G401 (cell line): ENCODE measurements around the gene GPR157. TPM values are rescaled to one million over a fixed set of nuclear protein-coding genes. Genes with fewer than 3 reads are reported as not detected.
"Not testable (repeated sequence)": the region's sequence is repeated elsewhere in the genome, so short reads cannot be mapped to it uniquely, and the experiment has no call there.

Experiments used
- DNase-seq: peaks from one replicate; pipeline ENCODE4 v3.0.0-alpha.2; 2015; ENCODE audit warnings: low spot score
- in situ Hi-C: cut with HindIII; loops from 2 replicates; pipeline ENCODE4 v1.10.0; 2016; ENCODE audit warnings: low sequenced_read_pairs, mixed read lengths
- total RNA-seq: library from RNA; depleted of rRNA; stranded (reverse); fragments of >200 nt; shearing (Covaris generic); gene quantifications from 2 replicates; pipeline ENCODE4 v1.2.3, GENCODE V29; 2014

Gene GPR157
- total RNA-seq, 1 experiment from 2014 or later = 6.9 TPM

GRCh38 chr1:9097947-9098705, 30.8 kb downstream of the GPR157 start:
- in situ Hi-C loops = no loop called here

GRCh38 chr1:9095818-9096217, 33.1 kb downstream of the GPR157 start:
- DNase-seq = no peak
- in situ Hi-C loops = no loop called here

More at GRCh38 chr1:9097947-9098705, 30.8 kb downstream of the GPR157 start:
- DNase-seq = no peak

- DNase-seq, in situ Hi-C loops: not testable (repeated sequence)
Observed at GRCh38 chr1:9093996-9094595, 34.8 kb downstream of the GPR157 start.

DNA sequence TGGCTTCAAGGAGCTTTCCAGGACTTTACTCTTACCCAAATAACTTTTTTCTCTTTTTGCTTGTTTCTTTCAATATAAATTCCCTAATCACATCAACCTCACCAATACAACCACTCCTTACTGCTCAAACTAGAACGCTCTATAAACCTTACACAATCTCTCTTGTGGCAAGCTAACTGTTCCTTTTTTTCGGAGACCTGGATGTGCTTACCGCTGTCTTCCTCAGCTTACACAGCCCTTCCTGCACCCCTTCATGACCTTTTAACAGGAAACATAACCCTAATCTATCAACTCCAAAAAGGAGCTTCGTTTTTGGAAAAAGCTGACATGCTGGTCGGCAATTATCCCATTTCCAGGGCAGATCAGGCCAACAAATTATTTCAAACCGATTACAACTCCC, 35.3 kb downstream of the GPR157 start:
- in situ Hi-C loops = no loop called here
- DNase-seq = no peak

- DNase-seq = no peak
- in situ Hi-C loops = no loop called here
Observed at GRCh38 chr1:9093091-9093490, 35.8 kb downstream of the GPR157 start.

DNA sequence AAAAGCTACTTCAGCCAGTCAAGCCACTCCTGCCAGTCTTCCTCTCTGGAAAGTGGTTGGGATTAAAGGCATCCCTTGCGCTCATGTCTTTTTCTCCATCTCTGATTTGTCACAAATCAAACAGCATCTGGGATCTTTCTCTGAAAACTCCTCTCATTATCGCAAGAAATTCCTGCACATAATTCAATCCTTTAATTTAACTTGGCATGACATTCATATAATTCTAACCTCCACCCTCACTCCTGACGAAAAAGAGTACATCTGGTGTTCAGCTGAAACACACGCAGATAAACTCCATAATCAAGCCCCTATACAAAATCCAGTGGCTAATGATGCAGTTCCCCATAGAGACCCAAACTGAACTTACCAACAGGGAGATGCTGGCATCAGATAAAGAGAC, 40.1 kb downstream of the GPR157 start:
- in situ Hi-C loops = no loop called here
- DNase-seq = no peak

- DNase-seq = no peak
- in situ Hi-C loops = no loop called here
Observed at GRCh38 chr1:9087411-9088125, 41.3 kb downstream of the GPR157 start.

- in situ Hi-C loops = no loop called here
- no peak for DNase-seq
Observed at GRCh38 chr1:9086796-9087195, 42.1 kb downstream of the GPR157 start.

GRCh38 chr1:9086045-9086444, 42.9 kb downstream of the GPR157 start:
- in situ Hi-C loops = no loop called here
- no peak for DNase-seq

DNA sequence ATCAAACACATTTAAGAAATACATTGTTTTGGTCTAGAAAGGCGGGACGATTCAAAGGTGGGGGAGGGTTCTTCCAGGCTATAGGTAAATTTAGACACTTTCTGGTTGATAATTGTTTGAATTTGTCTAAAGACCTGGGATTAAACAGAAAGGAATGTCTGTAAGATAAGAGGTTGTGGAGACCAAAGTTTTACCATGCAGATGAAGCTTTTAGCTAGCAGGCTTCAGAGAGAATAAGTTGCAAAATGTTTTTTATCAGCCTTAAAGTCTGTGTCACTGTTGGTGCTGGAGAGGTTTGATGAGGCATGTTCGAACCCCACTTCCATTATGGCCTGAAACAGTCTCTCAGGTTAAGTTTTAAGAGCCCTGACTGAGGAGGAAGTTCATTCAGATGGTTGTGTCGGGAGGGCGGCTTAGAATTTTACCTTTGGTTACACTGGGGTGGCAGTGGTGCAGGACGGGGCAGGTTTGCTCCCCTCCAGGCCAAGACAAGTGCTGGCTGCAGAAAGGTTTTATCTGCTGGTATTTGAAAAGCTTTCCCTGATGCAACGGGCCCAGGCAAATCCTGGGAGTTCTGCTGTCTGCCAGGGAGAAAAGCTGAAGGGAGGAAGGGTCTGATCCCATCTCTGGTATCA, 43.5 kb downstream of the GPR157 start:
- in situ Hi-C loops = no loop called here
- DNase-seq = no peak

- no peak for DNase-seq
- in situ Hi-C loops = no loop called here
Observed at GRCh38 chr1:9084906-9085305, 44.0 kb downstream of the GPR157 start.

DNA sequence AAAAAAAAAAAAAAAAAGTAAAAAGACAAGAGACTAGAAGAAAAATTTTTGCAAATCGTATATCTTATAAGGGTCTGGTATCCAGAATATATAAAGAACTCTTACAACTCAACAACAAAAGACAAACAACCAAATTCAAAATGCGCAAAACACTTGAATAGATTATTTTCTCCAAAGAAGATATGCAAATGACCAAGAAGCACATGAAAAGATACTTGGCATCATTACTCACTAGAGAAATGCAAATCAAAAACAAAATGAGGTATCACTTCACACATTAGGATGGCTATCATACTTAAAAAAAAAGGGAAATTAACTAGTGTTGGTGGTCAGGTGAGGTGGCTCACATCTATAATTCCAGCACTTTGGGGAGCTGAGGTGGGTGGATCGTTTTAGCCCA, 47.4 kb downstream of the GPR157 start:
- in situ Hi-C loops = no loop called here
- DNase-seq = no peak

DNA sequence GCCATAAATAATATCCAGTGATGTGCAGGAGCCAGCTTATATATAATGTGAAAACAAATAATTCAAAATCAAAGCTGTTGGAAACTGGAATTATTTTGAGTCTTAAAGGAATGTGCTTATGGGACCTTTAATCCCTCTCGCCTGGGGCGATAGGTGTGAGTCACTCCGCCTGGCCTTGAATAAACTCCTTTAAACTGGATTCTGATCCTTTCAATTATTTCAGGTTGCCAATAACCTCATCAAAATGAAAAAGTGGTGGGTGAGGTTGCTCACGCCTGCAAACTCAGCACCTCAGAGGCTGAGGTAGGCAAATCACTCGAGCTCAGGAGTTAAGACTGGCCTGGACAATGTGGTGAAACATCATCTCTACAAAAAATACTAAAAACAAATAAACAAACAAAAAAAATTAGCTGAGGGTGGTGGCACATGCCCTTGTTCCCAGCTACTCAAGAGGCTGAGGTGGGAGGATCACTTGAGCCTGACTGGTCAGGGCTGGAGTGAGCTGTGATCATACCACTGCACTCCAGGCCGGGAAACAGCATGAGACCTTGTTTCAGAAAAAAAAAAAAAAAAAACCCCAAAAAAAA, 48.1 kb downstream of the GPR157 start:
- in situ Hi-C loops = no loop called here
- no peak for DNase-seq

GRCh38 chr1:9079988-9080704, 48.8 kb downstream of the GPR157 start:
- no peak for DNase-seq
- in situ Hi-C loops = no loop called here

GRCh38 chr1:9078752-9079500, 50.0 kb downstream of the GPR157 start:
- in situ Hi-C loops = no loop called here
- no peak for DNase-seq

DNA sequence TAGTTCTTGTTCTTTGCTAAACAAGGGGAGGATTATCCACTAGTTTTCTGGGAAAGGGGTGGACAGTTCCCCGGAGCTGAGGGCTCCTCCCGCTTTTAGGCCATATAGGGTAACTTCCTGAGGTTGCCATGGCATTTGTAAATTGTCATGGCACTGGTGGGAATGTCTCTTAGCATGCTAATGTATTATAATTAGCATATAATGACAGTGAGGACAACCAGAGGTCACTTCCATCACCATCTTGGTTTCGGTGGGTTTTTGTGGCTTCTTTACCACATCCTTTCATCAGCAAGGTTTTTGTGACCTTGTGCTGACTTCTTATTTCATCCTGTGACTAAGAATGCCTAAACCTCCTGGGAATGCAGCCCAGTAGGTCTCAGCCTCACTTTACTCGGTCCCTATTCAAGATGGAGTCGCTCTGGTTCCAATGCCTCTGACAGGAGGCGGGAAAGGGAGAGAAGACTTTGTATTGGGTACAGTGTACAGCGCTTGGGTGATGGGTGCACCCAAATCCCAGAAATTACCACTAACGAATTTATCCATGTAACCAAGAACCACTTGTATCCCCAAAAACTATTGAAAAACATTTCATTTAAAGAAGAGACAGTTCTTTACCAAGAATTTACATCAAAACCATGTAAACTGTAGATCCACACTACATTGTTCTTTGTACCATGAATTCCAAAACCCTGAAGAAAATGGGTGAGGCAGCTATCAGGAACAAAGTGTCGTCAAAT, 50.7 kb downstream of the GPR157 start:
- no peak for DNase-seq
- in situ Hi-C loops = no loop called here

GRCh38 chr1:9075022-9075421, 53.9 kb downstream of the GPR157 start:
- in situ Hi-C loops = no loop called here

DNA sequence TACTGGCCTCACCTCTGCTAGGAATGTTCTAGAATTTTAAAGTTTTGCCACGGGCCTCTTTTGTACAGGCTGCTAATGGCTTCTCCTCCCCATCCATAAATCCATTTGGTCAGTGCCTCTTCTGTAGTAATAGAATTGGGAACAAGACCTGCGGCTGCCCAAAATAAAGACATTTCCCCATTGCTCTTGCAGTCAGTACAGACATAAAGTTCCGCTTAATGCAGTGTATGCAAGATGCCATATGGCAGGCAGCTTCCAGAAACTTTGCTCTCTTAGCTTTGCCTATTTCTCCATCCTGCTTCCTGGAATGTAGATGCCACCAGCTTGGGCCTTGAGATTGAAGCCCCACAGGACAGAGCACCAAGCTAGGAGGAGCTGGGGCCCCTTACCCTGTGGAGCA, 55.8 kb downstream of the GPR157 start:
- DNase-seq = no peak
- in situ Hi-C loops = no loop called here

More at GRCh38 chr1:9075022-9075421, 53.9 kb downstream of the GPR157 start:
- DNase-seq = no peak
